Measurements from ENCODE around the gene UBE2H.

Gene UBE2H

DNA sequence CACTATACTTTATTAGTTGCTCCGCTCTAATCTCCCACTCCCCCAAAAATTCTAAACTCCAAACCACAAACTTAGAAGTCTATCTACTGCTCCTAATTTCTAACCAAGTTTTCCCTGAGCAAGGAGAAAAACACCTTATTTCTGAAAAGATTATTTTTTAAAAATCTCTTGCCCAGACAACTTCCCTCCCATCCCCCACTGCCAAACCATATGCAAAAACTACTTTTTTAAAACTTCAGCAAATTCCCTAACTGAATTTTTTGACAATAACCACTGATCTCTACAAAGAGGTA, 1.9 kb downstream of the UBE2H start:
- in situ Hi-C loops (cut with MboI; ENCODE audit: low sequenced_read_pairs) = no loop called here

- in situ Hi-C loops (cut with MboI; ENCODE audit: low sequenced_read_pairs) = no loop called here
These were observed 2.4 kb downstream of the UBE2H start for GRCh38 chr7:129950191-129950932.

DNA sequence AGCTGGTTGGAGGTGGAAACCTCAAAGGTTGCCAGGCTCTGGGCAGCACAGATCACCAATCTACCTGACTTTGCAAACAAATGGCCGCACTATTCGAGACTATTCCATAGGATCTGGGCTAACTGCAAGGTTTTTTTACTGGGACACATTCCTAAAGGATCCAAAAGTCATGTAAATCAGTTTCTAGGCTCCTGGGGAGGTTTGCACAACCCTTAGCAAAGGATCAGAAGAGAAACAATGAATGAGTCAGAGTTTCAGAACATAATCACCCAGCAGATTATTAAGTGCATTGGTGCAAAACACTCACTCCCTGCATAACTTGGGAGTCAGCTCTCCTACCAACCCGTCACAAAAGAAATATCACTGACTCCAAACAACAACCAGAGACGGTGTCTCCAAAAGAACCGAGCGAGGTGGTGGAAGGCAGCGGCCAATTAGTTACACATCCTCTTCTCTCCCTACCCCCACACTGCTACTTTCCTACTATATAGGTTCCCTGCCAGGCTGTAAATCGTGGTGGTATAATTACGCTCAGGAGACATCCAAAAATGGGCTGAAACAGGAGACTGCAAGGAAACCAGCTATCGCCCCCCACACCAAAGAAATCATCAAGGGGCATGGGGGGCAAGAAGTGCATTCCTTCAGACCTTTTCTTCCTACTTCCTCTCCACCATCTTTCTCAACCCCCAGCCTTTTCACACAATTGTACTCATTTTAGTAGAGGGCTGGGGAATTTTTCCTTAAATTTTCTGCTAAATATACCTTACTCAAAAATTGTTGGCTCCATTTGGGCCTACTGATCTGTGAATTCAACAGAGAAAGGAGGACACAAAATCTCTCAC, 3.2 kb downstream of the UBE2H start:
- in situ Hi-C loops (cut with MboI; ENCODE audit: low sequenced_read_pairs) = no loop called here

DNA sequence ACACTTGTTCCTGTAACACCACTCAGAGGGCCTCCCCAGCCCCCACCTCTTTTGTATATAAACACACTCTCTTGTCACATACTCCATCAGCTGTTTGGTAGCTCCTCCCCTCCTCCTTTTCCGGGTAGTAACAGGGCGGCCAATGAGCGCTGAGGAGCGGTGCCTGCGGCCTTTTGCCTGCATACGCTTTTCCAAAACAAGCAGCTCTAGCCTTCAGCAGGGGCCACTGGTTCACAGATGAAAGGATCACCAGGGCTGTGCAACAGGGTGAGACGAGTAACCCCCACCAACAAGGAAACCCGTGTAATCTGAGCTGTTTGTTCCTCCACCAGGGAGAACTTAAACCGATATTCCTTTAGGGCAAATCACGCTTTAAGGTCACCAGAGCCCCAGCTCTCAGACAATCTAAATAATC, 3.9 kb downstream of the UBE2H start:
- in situ Hi-C loops (cut with MboI; ENCODE audit: low sequenced_read_pairs) = no loop called here

DNA sequence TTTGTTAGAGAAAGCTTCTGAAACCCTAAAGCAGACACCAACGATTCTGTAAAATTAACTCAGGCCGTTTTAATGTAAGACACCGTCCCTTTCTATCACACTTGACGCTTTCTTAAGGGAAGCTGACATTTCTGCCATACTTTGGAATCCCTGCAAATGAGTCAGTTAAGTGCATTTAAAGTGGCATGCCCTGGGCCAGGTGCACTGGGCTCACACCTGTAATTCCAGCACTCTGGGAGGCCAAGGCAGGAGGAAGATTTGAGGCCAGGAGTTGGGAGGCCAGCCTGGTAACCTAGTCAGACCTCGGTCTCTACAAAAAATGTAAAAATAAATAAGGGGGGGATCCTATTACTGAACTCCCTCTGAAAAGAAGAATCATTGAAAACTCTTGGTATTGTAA, 4.4 kb downstream of the UBE2H start:
- in situ Hi-C loops (cut with MboI; ENCODE audit: low sequenced_read_pairs) = no loop called here

- in situ Hi-C loops (cut with MboI; ENCODE audit: low sequenced_read_pairs) = no loop called here
These were observed 5.1 kb downstream of the UBE2H start for GRCh38 chr7:129947701-129948100.

GRCh38 chr7:129947049-129947448, 5.7 kb downstream of the UBE2H start:
- in situ Hi-C loops (cut with MboI; ENCODE audit: low sequenced_read_pairs) = no loop called here

GRCh38 chr7:129946282-129946681, 6.5 kb downstream of the UBE2H start:
- in situ Hi-C loops (cut with MboI; ENCODE audit: low sequenced_read_pairs) = no loop called here

GRCh38 chr7:129943352-129943751, 9.4 kb downstream of the UBE2H start:
- in situ Hi-C loops (cut with MboI; ENCODE audit: low sequenced_read_pairs) = no loop called here

- in situ Hi-C loops (cut with MboI; ENCODE audit: low sequenced_read_pairs) = no loop called here
These were observed 12.4 kb downstream of the UBE2H start for GRCh38 chr7:129940329-129940728.

- in situ Hi-C loops (cut with MboI; ENCODE audit: low sequenced_read_pairs) = no loop called here
These were observed 12.9 kb downstream of the UBE2H start for GRCh38 chr7:129939881-129940280.

DNA sequence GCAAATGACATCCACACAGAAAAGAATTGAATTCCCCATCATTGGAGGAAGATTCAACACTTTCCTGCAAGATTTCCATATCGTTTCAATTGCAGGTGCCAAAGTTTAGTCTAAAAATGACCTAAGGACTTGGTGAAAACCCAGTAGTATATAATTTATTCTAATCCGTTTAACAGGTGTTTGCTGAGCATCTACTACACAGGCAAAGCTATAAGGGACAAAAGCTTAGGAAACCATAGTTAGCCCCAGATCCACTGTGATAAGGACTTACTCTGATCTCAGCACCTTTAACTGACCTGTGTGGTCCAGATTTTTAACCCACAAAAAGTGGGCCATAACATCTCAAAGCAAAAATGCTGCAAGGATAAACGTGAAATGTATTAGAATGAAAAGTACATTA, 19.1 kb downstream of the UBE2H start:
- in situ Hi-C loops (cut with MboI; ENCODE audit: low sequenced_read_pairs) = no loop called here

DNA sequence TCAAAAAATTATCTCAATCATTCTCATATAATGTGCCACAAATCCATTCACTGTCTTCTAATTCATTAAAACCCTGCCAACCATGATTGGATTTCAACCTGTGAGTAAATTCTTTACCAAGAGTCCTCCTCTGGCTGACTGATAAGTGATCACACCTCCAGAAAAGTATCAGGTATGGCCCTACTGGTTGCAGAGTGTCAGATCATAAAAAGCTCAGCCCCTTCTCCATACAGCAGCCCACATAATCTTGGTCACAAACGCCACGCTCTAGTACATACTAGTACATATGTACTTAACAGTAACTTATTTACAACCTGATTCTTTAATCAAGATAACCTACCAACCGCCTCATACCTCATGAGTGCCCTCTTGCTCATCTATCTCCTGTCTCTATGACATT, 26.1 kb downstream of the UBE2H start:
- in situ Hi-C loops (cut with MboI; ENCODE audit: low sequenced_read_pairs) = no loop called here

- in situ Hi-C loops (cut with MboI; ENCODE audit: low sequenced_read_pairs) = no loop called here
These were observed 27.3 kb downstream of the UBE2H start for GRCh38 chr7:129925416-129926002.

DNA sequence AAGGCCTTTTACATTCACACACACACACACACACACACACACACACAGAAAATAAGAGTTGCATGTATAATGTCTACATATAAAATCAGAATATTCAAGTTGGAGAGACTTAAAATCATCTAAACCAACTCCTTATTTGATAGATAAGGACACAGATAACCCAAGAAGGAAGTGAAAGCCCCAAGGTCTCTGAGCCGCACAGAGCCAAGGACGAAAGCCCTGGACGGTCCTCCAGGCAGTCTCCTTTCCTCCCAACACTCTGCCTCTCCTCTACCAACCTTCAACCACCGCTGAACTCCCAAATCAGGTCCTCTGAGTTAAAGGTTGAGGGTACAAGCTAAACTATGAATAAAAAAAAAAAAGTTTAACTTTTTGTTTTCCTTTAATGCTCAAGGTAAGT, 28.2 kb downstream of the UBE2H start:
- in situ Hi-C loops (cut with MboI; ENCODE audit: low sequenced_read_pairs) = no loop called here

- in situ Hi-C loops (cut with MboI; ENCODE audit: low sequenced_read_pairs) = no loop called here
These were observed 29.1 kb downstream of the UBE2H start for GRCh38 chr7:129923709-129924108.

DNA sequence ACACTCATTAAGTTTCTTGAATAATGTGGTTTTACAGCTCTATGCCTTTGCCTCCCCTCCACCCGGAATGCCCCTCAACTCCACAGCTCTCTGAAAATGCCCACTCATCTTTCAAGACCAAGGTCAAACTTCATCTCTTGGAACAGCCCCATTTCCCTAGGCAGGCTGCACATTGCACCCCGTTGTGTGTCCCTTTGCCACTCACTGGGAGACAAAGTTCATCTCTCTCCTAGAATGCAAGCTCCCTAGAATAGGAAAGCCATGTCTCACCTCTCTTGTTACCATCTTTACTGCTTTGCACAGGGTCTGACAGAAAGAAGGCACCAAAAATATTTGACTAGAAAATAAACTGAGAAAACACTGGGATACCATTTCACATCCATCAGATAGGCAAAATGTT, 33.3 kb downstream of the UBE2H start:
- in situ Hi-C loops (cut with MboI; ENCODE audit: low sequenced_read_pairs) = no loop called here

- in situ Hi-C loops (cut with MboI; ENCODE audit: low sequenced_read_pairs) = no loop called here
These were observed 33.8 kb downstream of the UBE2H start for GRCh38 chr7:129918922-129919321.

DNA sequence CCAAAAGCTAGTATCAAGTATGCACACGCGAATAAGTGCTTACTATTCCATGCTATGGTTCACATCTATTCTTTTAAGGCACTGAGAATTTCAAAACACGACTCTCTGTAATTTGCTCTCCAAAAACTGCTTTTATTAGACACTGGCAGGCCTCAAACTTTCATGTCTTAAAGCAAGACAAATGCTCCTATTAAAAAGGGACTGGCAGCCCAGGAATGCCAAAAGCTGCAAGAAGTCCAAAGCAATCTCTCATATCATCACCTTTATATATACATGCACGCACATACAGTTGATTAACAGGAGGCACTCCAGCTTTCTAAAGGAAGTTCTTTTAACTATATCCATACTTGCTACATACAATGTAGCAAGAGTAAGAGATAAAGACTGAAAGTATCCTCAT, 34.8 kb downstream of the UBE2H start:
- in situ Hi-C loops (cut with MboI; ENCODE audit: low sequenced_read_pairs) = no loop called here

DNA sequence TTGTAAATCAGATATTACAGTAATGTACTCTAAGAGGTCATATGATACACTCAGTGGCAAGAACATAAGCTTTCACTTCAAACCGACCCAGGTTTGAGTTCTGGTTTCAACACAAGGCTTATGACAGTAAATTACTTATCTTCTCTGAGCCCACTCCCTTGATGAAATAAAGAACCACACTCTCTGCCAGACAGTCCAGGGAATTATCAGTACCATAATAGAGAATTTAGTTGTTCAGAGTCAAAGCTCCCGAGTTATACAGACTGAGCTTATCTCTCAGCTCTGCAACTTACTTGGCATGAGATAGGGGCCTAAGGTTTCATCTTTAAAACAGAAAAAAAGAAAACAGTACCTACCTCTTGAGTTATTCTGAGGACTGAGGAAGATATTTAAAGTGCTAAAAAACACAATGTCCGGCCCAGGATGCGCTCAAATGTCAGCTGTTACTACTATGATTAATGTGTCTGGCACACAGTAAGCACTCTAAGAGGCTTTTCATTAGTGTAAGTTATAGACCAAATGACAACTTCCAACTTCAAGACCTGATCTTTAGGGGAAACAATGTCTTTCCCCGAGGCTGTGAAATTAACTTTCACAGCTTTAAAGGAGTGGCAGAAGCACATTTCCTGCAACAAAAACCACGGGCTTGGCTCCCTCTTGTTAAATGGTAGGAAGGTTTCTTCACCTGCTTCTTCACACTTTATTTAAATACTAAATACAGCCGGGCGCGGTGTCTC, 38.1 kb downstream of the UBE2H start:
- in situ Hi-C loops (cut with MboI; ENCODE audit: low sequenced_read_pairs) = no loop called here

DNA sequence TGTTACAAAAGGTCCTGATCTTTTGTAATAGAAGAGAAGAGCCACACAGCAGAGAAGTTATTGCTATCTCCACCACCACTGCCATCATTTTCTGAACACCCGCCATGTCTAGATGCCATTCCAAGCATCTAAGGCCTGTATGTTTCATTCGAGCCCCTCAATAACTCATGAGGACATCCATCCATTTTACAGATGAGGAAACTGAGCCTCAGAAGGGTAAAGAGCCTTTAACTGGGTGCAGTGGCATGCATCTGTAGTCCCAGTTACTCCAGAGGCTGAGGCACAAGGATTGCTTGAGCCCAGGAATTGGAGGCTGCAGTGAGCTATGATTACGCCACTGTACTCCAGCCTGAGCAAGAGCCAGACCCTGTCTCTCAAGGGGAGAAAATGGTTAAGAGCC, 39.3 kb downstream of the UBE2H start:
- in situ Hi-C loops (cut with MboI; ENCODE audit: low sequenced_read_pairs) = no loop called here

- in situ Hi-C loops (cut with MboI; ENCODE audit: low sequenced_read_pairs) = no loop called here
These were observed 41.0 kb downstream of the UBE2H start for GRCh38 chr7:129911790-129912189.
